ENCODE results near the gene TBC1D10A.

The TBC1D10A gene

GRCh38 chr22:30362651-30363281, 36.0 kb upstream of the TBC1D10A start:
- no peak overlapping the region for H3K9ac ChIP-seq (ENCODE audit: low read length in 5 of 5)
- H3K27me3 ChIP-seq (ENCODE audit: control insufficient read depth in 5 of 5, insufficient read depth in 4 of 5, low read length in 5 of 5), result no peaks in the 10 kb centered on the region
- no peaks in the 10 kb centered on the region for H3K9me3 ChIP-seq (ENCODE audit: control insufficient read depth in 5 of 5, low read length in 5 of 5)
- no peak overlapping the region for H3K4me3 ChIP-seq (ENCODE audit: low read depth in 1 of 5, low read length in 5 of 5)
- peaks cover 0 to 7% (median 0%) of the 10 kb centered on the region in 5 donors for H3K36me3 ChIP-seq (ENCODE audit: control insufficient read depth in 5 of 5, insufficient read depth in 5 of 5, low read length in 5 of 5)
- no peak overlapping the region for H3K27ac ChIP-seq (ENCODE audit: low read depth, low read length)
- H3K4me1 ChIP-seq (ENCODE audit: control insufficient read depth in 5 of 5, insufficient read depth in 5 of 5, low read length in 5 of 5), result peaks cover 0 to under 1% (median 0%) of the 10 kb centered on the region in 5 donors

GRCh38 chr22:30361916-30362650, 35.3 kb upstream of the TBC1D10A start:
- Histone ChIP-seq H3K4me1 (ENCODE audit: control insufficient read depth in 5 of 5, insufficient read depth in 5 of 5, low read length in 5 of 5) (peaks cover 0 to 8% (median 3%) of the 10 kb centered on the region in 5 donors), H3K9me3 (ENCODE audit: control insufficient read depth in 5 of 5, low read length in 5 of 5) (no peaks in the 10 kb centered on the region), H3K27ac (ENCODE audit: low read depth, low read length) (no peak overlapping the region), H3K36me3 (ENCODE audit: control insufficient read depth in 5 of 5, insufficient read depth in 5 of 5, low read length in 5 of 5) (peaks cover 0 to 7% (median 0%) of the 10 kb centered on the region in 5 donors), H3K27me3 (ENCODE audit: control insufficient read depth in 5 of 5, insufficient read depth in 4 of 5, low read length in 5 of 5) (no peaks in the 10 kb centered on the region), H3K4me3 (ENCODE audit: low read depth in 1 of 5, low read length in 5 of 5) (no peak overlapping the region), H3K9ac (ENCODE audit: low read length in 5 of 5) (no peak overlapping the region)

GRCh38 chr22:30358541-30358940, 31.8 kb upstream of the TBC1D10A start:
- peaks cover 0 to 3% (median 0%) of the 10 kb centered on the region in 5 donors for H3K36me3 ChIP-seq (ENCODE audit: control insufficient read depth in 5 of 5, insufficient read depth in 5 of 5, low read length in 5 of 5)
- no peaks in the 10 kb centered on the region for H3K9me3 ChIP-seq (ENCODE audit: control insufficient read depth in 5 of 5, low read length in 5 of 5)
- no peak overlapping the region for H3K27ac ChIP-seq (ENCODE audit: low read depth, low read length)
- H3K4me3 ChIP-seq (ENCODE audit: low read depth in 1 of 5, low read length in 5 of 5), result no peak overlapping the region
- H3K4me1 ChIP-seq (ENCODE audit: control insufficient read depth in 5 of 5, insufficient read depth in 5 of 5, low read length in 5 of 5), result peaks cover 7 to 39% (median 32%) of the 10 kb centered on the region in 5 donors
- no peak overlapping the region for H3K9ac ChIP-seq (ENCODE audit: low read length in 5 of 5)
- no peaks in the 10 kb centered on the region for H3K27me3 ChIP-seq (ENCODE audit: control insufficient read depth in 5 of 5, insufficient read depth in 4 of 5, low read length in 5 of 5)

GRCh38 chr22:30357650-30358215, 31.0 kb upstream of the TBC1D10A start:
- H3K9me3 ChIP-seq (ENCODE audit: control insufficient read depth in 5 of 5, low read length in 5 of 5), result no peaks in the 10 kb centered on the region
- H3K4me1 ChIP-seq (ENCODE audit: control insufficient read depth in 5 of 5, insufficient read depth in 5 of 5, low read length in 5 of 5), result peaks cover 7 to 39% (median 33%) of the 10 kb centered on the region in 5 donors
- H3K27ac ChIP-seq (ENCODE audit: low read depth, low read length), result no peak overlapping the region
- peak overlapping the region in 1 of 5 donors; percentile 93 for H3K9ac ChIP-seq (ENCODE audit: low read length in 5 of 5)
- H3K4me3 ChIP-seq (ENCODE audit: low read depth in 1 of 5, low read length in 5 of 5), result no peak overlapping the region
- peaks cover 0 to 6% (median 4%) of the 10 kb centered on the region in 5 donors for H3K36me3 ChIP-seq (ENCODE audit: control insufficient read depth in 5 of 5, insufficient read depth in 5 of 5, low read length in 5 of 5)
- no peaks in the 10 kb centered on the region for H3K27me3 ChIP-seq (ENCODE audit: control insufficient read depth in 5 of 5, insufficient read depth in 4 of 5, low read length in 5 of 5)

- H3K27me3 ChIP-seq (ENCODE audit: control insufficient read depth in 5 of 5, insufficient read depth in 4 of 5, low read length in 5 of 5), result no peaks in the 10 kb centered on the region
- H3K9ac ChIP-seq (ENCODE audit: low read length in 5 of 5), result peak overlapping the region in 4 of 5 donors; percentile 92 to 98 (median 94)
- H3K36me3 ChIP-seq (ENCODE audit: control insufficient read depth in 5 of 5, insufficient read depth in 5 of 5, low read length in 5 of 5), result peaks cover 0 to 11% (median 9%) of the 10 kb centered on the region in 5 donors
- H3K27ac ChIP-seq (ENCODE audit: low read depth, low read length), result peak overlapping the region; percentile 89
- no peaks in the 10 kb centered on the region for H3K9me3 ChIP-seq (ENCODE audit: control insufficient read depth in 5 of 5, low read length in 5 of 5)
- peak overlapping the region; percentile 72 to 94 (median 84) for H3K4me3 ChIP-seq (ENCODE audit: low read depth in 1 of 5, low read length in 5 of 5)
- H3K4me1 ChIP-seq (ENCODE audit: control insufficient read depth in 5 of 5, insufficient read depth in 5 of 5, low read length in 5 of 5), result peaks cover 7 to 39% (median 33%) of the 10 kb centered on the region in 5 donors
Measured at GRCh38 chr22:30357236-30357570, 30.5 kb upstream of the TBC1D10A start.

GRCh38 chr22:30356449-30357235, 29.9 kb upstream of the TBC1D10A start, which contains the start of the genes CCDC157 and SF3A1:
Gene CCDC157, plus strand, starts transcription at chr22:30357007. Its CDS starts 8,994 bp downstream, at chr22:30366001.
Gene SF3A1, minus strand, starts transcription at chr22:30356894. Its CDS starts 102 bp downstream, at chr22:30356792.
- H3K9ac ChIP-seq (ENCODE audit: low read length in 5 of 5), result peak within 1 kb of the TSS; percentile 92 to 98 (median 94)
- H3K27me3 ChIP-seq (ENCODE audit: control insufficient read depth in 5 of 5, insufficient read depth in 4 of 5, low read length in 5 of 5), result no peaks in the 10 kb centered on the region
- peak within 1 kb of the TSS; percentile 72 to 96 (median 91) for H3K4me3 ChIP-seq (ENCODE audit: low read depth in 1 of 5, low read length in 5 of 5)
- no peaks in the 10 kb centered on the region for H3K9me3 ChIP-seq (ENCODE audit: control insufficient read depth in 5 of 5, low read length in 5 of 5)
- H3K4me1 ChIP-seq (ENCODE audit: control insufficient read depth in 5 of 5, insufficient read depth in 5 of 5, low read length in 5 of 5), result peaks cover 7 to 45% (median 36%) of the 10 kb centered on the region in 5 donors
- H3K27ac ChIP-seq (ENCODE audit: low read depth, low read length), result peak within 1 kb of the TSS; percentile 89
- H3K36me3 ChIP-seq (ENCODE audit: control insufficient read depth in 5 of 5, insufficient read depth in 5 of 5, low read length in 5 of 5), result peaks cover 0 to 17% (median 15%) of the 10 kb centered on the region in 5 donors

GRCh38 chr22:30354644-30355043, 27.9 kb upstream of the TBC1D10A start:
- H3K4me1 ChIP-seq (ENCODE audit: control insufficient read depth in 5 of 5, insufficient read depth in 5 of 5, low read length in 5 of 5), result peaks cover 7 to 53% (median 42%) of the 10 kb centered on the region in 5 donors
- H3K9ac ChIP-seq (ENCODE audit: low read length in 5 of 5), result no peak overlapping the region
- H3K9me3 ChIP-seq (ENCODE audit: control insufficient read depth in 5 of 5, low read length in 5 of 5), result no peaks in the 10 kb centered on the region
- H3K27me3 ChIP-seq (ENCODE audit: control insufficient read depth in 5 of 5, insufficient read depth in 4 of 5, low read length in 5 of 5), result no peaks in the 10 kb centered on the region
- peaks cover 4 to 30% (median 23%) of the 10 kb centered on the region in 5 donors for H3K36me3 ChIP-seq (ENCODE audit: control insufficient read depth in 5 of 5, insufficient read depth in 5 of 5, low read length in 5 of 5)
- no peak overlapping the region for H3K27ac ChIP-seq (ENCODE audit: low read depth, low read length)
- H3K4me3 ChIP-seq (ENCODE audit: low read depth in 1 of 5, low read length in 5 of 5), result no peak overlapping the region

- peaks cover 4 to 57% (median 43%) of the 10 kb centered on the region in 5 donors for H3K36me3 ChIP-seq (ENCODE audit: control insufficient read depth in 5 of 5, insufficient read depth in 5 of 5, low read length in 5 of 5)
- peaks cover 7 to 48% (median 34%) of the 10 kb centered on the region in 5 donors for H3K4me1 ChIP-seq (ENCODE audit: control insufficient read depth in 5 of 5, insufficient read depth in 5 of 5, low read length in 5 of 5)
Measured at GRCh38 chr22:30351226-30351625, 24.5 kb upstream of the TBC1D10A start.

GRCh38 chr22:30348809-30349208, 22.1 kb upstream of the TBC1D10A start:
- H3K9me3 ChIP-seq (ENCODE audit: control insufficient read depth in 5 of 5, low read length in 5 of 5), result no peaks in the 10 kb centered on the region
- peaks cover 16 to 81% (median 67%) of the 10 kb centered on the region in 5 donors for H3K36me3 ChIP-seq (ENCODE audit: control insufficient read depth in 5 of 5, insufficient read depth in 5 of 5, low read length in 5 of 5)
- H3K4me3 ChIP-seq (ENCODE audit: low read depth in 1 of 5, low read length in 5 of 5), result no peak overlapping the region
- no peaks in the 10 kb centered on the region for H3K27me3 ChIP-seq (ENCODE audit: control insufficient read depth in 5 of 5, insufficient read depth in 4 of 5, low read length in 5 of 5)
- no peak overlapping the region for H3K9ac ChIP-seq (ENCODE audit: low read length in 5 of 5)
- H3K4me1 ChIP-seq (ENCODE audit: control insufficient read depth in 5 of 5, insufficient read depth in 5 of 5, low read length in 5 of 5), result peaks cover 0 to 26% (median 10%) of the 10 kb centered on the region in 5 donors
- no peak overlapping the region for H3K27ac ChIP-seq (ENCODE audit: low read depth, low read length)

More at GRCh38 chr22:30351226-30351625, 24.5 kb upstream of the TBC1D10A start:
- Histone ChIP-seq H3K27me3 (ENCODE audit: control insufficient read depth in 5 of 5, insufficient read depth in 4 of 5, low read length in 5 of 5) (no peaks in the 10 kb centered on the region), H3K4me3 (ENCODE audit: low read depth in 1 of 5, low read length in 5 of 5) (no peak overlapping the region), H3K9ac (ENCODE audit: low read length in 5 of 5) (no peak overlapping the region), H3K9me3 (ENCODE audit: control insufficient read depth in 5 of 5, low read length in 5 of 5) (no peaks in the 10 kb centered on the region), H3K27ac (ENCODE audit: low read depth, low read length) (peak overlapping the region; percentile 46)

All from subcutaneous abdominal adipose tissue (tissue), 5 donors.